Glutamatergic neuron (in vitro differentiated cells): ENCODE data around the gene TMEM72. TPM values are rescaled to one million over a fixed set of nuclear protein-coding genes. Genes with fewer than 3 reads are reported as not detected.
A peak's percentile ranks its signal among the peaks of the same experiment; 100 is the strongest.
"Not testable (repeated sequence)": the region's sequence is repeated elsewhere in the genome, so short reads cannot be mapped to it uniquely, and the experiment has no call there.

Source experiments
- DNase-seq: peaks from one replicate; pipeline ENCODE4 v3.0.0; 2022
- H3K27ac Mint-ChIP-seq: one replicate; pipeline ENCODE4 v1.8.0; 2020; ENCODE audit warnings: mild to moderate bottlenecking, mixed read lengths, inconsistent platforms; ENCODE audit not compliant: unreplicated experiment
- H3K27me3 Mint-ChIP-seq: one replicate; pipeline ENCODE4 v1.8.0; 2020; ENCODE audit warnings: mild to moderate bottlenecking, moderate library complexity, mixed read lengths, inconsistent platforms; ENCODE audit not compliant: unreplicated experiment
- H3K36me3 Mint-ChIP-seq: one replicate; pipeline ENCODE4 v1.8.0; 2020; ENCODE audit warnings: mild to moderate bottlenecking, mixed read lengths, inconsistent platforms; ENCODE audit not compliant: unreplicated experiment
- H3K4me1 Mint-ChIP-seq: one replicate; pipeline ENCODE4 v1.8.0; 2020; ENCODE audit warnings: mild to moderate bottlenecking, low read depth, mixed read lengths, inconsistent platforms; ENCODE audit not compliant: unreplicated experiment
- H3K4me3 Mint-ChIP-seq: one replicate; pipeline ENCODE4 v1.8.0; 2020; ENCODE audit warnings: mild to moderate bottlenecking, mixed read lengths, inconsistent platforms; ENCODE audit not compliant: unreplicated experiment
- H3K9me3 Mint-ChIP-seq: one replicate; pipeline ENCODE4 v1.8.0; 2020; ENCODE audit warnings: mild to moderate bottlenecking, moderate library complexity, mixed read lengths, inconsistent platforms; ENCODE audit not compliant: unreplicated experiment
- total RNA-seq: library from RNA; stranded (reverse); fragmentation: NEBNext Ultra II Directional; extraction: Animal tissue kit (Norgen Biotek cat#: 25700); gene quantifications from one replicate; pipeline ENCODE4 v1.2.1, GENCODE V29; 2021; ENCODE audit not compliant: unreplicated experiment
- TF ChIP-seq, protein P1 (sequence below): fragments of 200-600 bp; sonication (generic); IDR thresholded peaks from one replicate; pipeline ENCODE4 v1.5.0; 2021; ENCODE audit not compliant: partially characterized antibody, unreplicated experiment

Gene TMEM72
- total RNA-seq, 1 donor from 2014 or later: not detected

DNA sequence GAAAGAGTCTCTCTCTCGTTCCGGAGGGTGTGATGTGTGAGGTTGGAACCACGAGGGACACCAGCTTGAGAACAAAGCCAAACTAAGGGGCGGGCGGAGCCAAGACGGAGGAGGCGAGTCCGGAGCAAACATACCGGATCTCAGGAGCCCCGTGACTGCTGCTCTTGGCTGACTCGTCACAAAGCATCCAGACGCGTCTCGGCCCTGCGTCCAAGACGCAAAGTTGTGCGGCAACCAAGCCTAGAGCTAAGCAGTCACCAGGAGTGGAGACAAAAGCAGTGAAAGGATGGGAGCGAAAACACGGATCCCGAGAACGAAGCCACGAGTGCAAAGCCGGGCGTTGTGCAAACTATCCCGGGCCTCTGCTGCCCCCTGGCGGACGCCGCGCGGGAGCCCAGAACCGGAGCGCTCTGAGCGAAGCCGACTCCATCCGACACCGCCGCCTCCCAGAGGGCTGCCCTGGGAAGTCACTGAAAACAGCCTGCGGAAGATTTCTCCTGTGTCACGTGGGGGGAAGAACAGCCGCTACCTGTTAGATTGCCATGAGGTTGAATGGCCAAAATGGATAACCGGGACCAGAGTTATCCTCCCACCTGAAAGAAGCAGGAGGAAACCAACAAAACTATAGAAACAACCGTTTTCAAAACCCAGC lies 46.4 kb upstream of the TMEM72 start:
- TF ChIP-seq, protein P1, sequence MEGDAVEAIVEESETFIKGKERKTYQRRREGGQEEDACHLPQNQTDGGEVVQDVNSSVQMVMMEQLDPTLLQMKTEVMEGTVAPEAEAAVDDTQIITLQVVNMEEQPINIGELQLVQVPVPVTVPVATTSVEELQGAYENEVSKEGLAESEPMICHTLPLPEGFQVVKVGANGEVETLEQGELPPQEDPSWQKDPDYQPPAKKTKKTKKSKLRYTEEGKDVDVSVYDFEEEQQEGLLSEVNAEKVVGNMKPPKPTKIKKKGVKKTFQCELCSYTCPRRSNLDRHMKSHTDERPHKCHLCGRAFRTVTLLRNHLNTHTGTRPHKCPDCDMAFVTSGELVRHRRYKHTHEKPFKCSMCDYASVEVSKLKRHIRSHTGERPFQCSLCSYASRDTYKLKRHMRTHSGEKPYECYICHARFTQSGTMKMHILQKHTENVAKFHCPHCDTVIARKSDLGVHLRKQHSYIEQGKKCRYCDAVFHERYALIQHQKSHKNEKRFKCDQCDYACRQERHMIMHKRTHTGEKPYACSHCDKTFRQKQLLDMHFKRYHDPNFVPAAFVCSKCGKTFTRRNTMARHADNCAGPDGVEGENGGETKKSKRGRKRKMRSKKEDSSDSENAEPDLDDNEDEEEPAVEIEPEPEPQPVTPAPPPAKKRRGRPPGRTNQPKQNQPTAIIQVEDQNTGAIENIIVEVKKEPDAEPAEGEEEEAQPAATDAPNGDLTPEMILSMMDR: peak; percentile 97
- Mint-ChIP-seq H3K4me1 (peaks cover 16% of the 10 kb centered on the region), H3K27ac (peak overlapping the region; percentile 98), H3K9me3 (peaks cover 11% of the 10 kb centered on the region), H3K36me3 (no peaks in the 10 kb centered on the region), H3K27me3 (peaks cover 10% of the 10 kb centered on the region), H3K4me3 (peak overlapping the region; percentile 94)
- DNase-seq: peak; percentile 99

DNA sequence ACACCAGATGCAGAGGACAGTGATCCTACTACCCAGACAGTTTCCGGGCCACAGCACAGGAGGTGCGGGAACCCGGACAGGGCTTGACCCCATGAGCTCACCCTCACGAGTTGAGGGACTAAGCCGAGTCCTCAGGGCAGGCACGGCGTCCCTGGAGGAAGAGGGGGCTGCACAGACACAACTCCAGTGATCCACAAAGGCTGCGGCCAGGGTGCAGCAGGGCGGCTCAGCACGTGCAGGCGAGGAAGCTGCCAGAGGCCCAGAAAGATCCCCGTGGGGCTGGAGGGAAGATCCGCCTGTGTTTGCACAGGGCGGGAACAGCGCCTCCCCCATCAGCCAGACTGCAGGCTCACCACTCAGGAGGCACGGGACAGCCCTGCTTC lies 45.9 kb upstream of the TMEM72 start:
- Mint-ChIP-seq H3K27me3 (peaks cover 10% of the 10 kb centered on the region), H3K4me1 (peaks cover 16% of the 10 kb centered on the region), H3K9me3 (peaks cover 11% of the 10 kb centered on the region), H3K27ac (peak overlapping the region; percentile 98), H3K4me3 (peak overlapping the region; percentile 65), H3K36me3 (no peaks in the 10 kb centered on the region)
- no peak for DNase-seq
- TF ChIP-seq, protein P1: no peak

DNA sequence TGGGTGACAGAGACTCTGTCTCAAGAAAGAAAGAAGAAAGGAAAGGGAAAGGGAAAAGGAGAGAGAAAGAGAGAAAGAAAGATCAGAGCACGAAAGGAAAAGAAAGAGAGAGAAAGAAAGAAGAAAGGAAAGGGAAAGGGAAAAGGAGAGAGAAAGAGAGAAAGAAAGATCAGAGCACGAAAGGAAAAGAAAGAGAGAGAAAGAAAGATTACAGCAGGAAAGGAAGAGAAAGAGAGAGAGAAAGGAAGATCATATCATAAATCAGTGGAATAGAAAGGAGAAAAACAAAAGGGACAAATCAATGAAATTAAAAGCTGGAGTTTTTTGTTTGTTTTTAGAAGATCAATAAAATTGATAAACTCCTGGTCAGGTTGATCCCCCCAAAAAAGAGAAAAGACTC lies 44.8 kb upstream of the TMEM72 start:
- peaks cover 16% of the 10 kb centered on the region for H3K4me1 Mint-ChIP-seq
- peaks cover 10% of the 10 kb centered on the region for H3K27me3 Mint-ChIP-seq
- H3K36me3 Mint-ChIP-seq, H3K4me3 Mint-ChIP-seq, DNase-seq, H3K27ac Mint-ChIP-seq: not testable (repeated sequence)
- peaks cover 11% of the 10 kb centered on the region for H3K9me3 Mint-ChIP-seq

DNA sequence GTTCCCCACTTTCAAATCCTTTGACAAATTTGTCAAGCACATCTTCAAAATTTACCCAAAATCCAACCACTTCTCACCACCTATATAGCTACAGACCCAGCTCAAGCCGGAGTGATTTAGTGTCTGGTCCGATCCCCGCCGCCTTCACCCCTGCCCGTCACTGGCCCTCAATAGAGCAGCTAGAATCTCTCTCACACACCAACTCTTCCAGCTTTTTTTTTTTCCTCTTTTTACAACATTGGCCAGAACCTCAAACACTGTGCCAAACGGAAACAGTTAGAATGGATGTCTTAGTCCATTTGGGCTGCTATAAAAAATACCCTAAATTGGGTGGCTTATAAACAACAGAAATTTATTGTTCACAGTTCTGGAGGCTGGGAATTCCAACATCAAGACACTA lies 41.1 kb upstream of the TMEM72 start:
- no peaks in the 10 kb centered on the region for H3K4me1 Mint-ChIP-seq
- peaks cover 5% of the 10 kb centered on the region for H3K27me3 Mint-ChIP-seq
- H3K9me3 Mint-ChIP-seq: peaks cover 2% of the 10 kb centered on the region
- TF ChIP-seq, protein P1: no peak
- no peak overlapping the region for H3K27ac Mint-ChIP-seq
- H3K4me3 Mint-ChIP-seq: no peak overlapping the region
- DNase-seq: no peak
- H3K36me3 Mint-ChIP-seq: peaks cover 4% of the 10 kb centered on the region

DNA sequence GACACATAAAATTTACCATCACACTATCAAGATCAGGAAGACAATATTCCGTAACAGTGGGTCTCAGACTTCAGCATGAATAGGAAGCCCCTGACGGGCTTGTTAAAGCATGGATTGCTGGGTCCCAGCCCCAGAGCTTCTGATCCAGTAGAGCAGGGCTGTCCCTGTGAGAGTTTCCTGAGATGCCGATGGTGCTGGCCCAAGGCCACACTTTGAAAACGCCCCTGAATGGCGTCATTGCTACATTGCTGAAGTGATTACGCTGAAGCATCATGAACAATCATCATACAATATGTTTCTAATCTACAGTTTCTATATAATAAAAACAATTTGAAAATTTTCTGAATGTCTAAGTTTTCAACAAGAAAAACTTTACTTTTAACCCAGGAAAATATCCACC lies 38.0 kb upstream of the TMEM72 start:
- TF ChIP-seq, protein P1: no peak
- Mint-ChIP-seq H3K27ac (no peak overlapping the region), H3K27me3 (peaks cover 3% of the 10 kb centered on the region), H3K4me3 (no peak overlapping the region), H3K4me1 (no peaks in the 10 kb centered on the region), H3K9me3 (peaks cover 2% of the 10 kb centered on the region), H3K36me3 (peaks cover 4% of the 10 kb centered on the region)
- no peak for DNase-seq
